Fibroblast of skin of abdomen (primary cell): ENCODE measurements around the gene ADCYAP1R1.
A peak's percentile ranks its signal among the peaks of the same experiment; 100 is the strongest.

Experiments
- DNase-seq: peaks from one replicate; pipeline ENCODE4 v3.0.0-alpha.2; 2013

The ADCYAP1R1 gene

GRCh38 chr7:31087351-31087750 is 35.2 kb downstream of the ADCYAP1R1 start:
- no peak for DNase-seq

GRCh38 chr7:31091924-31092434 is 39.9 kb downstream of the ADCYAP1R1 start:
- DNase-seq: no peak

GRCh38 chr7:31092606-31093005 is 40.5 kb downstream of the ADCYAP1R1 start:
- DNase-seq: no peak

GRCh38 chr7:31093282-31093681 is 41.2 kb downstream of the ADCYAP1R1 start:
- no peak for DNase-seq

- no peak for DNase-seq
Observed at GRCh38 chr7:31094271-31094670, 42.2 kb downstream of the ADCYAP1R1 start.

GRCh38 chr7:31095286-31096197 is 43.4 kb downstream of the ADCYAP1R1 start:
- no peak for DNase-seq

GRCh38 chr7:31096198-31096876 is 44.2 kb downstream of the ADCYAP1R1 start:
- DNase-seq: no peak

- no peak for DNase-seq
Observed at GRCh38 chr7:31096877-31097258, 44.8 kb downstream of the ADCYAP1R1 start.

GRCh38 chr7:31098642-31099360 is 46.7 kb downstream of the ADCYAP1R1 start:
- DNase-seq: no peak

GRCh38 chr7:31099451-31100444 is 47.6 kb downstream of the ADCYAP1R1 start:
- no peak for DNase-seq

- peak; percentile 71 for DNase-seq
Observed at GRCh38 chr7:31100445-31100844, 48.3 kb downstream of the ADCYAP1R1 start.

- DNase-seq: no peak
Observed at GRCh38 chr7:31100871-31101270, 48.8 kb downstream of the ADCYAP1R1 start.

- DNase-seq: no peak
Observed at GRCh38 chr7:31101544-31101943, 49.4 kb downstream of the ADCYAP1R1 start.

- DNase-seq: no peak
Observed at GRCh38 chr7:31102151-31102972, 50.3 kb downstream of the ADCYAP1R1 start.

- no peak for DNase-seq
Observed at GRCh38 chr7:31102973-31103850, 51.1 kb downstream of the ADCYAP1R1 start.

- DNase-seq: no peak
Observed at GRCh38 chr7:31104361-31105255, 52.5 kb downstream of the ADCYAP1R1 start.

- no peak for DNase-seq
Observed at GRCh38 chr7:31105256-31105950, 53.3 kb downstream of the ADCYAP1R1 start.
